SKM-1 (cell line): Measurements from ENCODE around the gene C17orf50.

ENCODE experiments used
- DNase-seq: peaks from one replicate; lab custom pipeline; 2025; ENCODE audit not compliant: unreplicated experiment; lab: John Stamatoyannopoulos, UW

C17orf50 gene

DNA sequence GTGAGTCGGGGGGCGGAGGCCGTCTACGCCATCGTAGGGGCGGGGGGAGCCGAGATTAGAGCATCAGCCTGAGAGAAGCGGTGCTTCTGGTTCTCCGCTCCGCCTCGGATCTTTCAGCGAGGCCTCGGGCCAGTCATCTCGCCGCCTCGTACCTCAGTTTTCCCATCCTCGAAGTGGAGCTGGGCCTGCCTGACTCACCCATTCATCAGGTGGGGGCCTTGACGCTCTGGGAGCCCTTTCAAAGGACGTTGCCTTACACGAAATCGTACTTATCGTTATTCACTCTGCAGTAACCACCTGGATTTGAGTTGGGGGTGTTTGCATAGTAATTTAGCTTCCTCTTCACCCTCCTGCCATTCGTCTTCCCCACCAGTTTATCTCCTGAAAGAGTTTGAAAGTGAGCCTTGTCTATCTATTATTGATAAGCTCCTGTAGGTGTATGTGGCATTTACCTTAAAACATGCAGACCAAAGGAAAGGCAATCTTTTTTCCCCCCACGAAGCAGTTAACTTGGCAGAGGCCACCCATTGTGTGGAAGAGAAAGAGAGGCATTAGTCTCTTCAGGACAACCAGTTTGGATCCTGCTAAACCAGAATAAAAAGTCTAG is 49.3 kb downstream of the C17orf50 start:
- no peak for DNase-seq

DNA sequence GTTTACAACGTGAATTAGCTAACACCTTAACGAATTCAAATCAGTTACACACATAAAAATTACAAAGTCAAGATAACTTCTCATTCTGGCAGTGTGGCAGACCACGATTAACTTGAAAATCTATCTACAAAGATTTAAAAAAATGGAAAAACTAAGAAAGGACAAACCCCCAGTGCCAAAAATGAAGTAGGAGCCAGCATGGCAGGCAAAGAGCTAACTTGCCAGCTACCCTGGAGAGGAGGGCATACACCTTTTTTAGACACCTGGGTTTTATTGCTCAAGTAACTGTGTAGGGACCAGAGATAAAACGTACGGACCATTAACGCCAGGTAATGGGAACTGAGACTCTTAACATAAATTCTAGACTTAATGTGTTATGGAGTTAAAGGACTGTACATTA is 51.1 kb downstream of the C17orf50 start:
- no peak for DNase-seq

DNA sequence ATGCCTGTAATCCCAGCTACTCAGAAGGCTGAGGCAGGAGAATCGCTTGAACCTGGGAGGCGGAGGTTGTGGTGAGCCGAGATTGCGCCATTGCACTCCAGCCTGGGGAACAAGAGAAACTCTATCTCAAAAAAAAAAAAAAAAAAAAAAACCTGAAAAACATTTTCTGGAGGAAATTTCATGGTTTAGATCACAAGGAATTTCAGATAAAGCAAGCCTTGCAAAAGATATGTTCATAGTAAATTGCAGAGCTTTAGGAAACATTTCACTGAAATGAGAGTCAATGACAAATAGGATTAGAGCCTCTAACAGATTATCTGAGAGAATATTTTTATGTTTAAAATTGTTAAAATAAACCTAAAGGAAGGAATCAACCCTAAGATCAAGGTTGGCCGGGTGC is 51.8 kb downstream of the C17orf50 start:
- DNase-seq = no peak
